ENCODE data around the gene CLIC4. TPM values are rescaled to one million over a fixed set of nuclear protein-coding genes. Genes with fewer than 3 reads are reported as not detected.
"Not testable (repeated sequence)": the region's sequence is repeated elsewhere in the genome, so short reads cannot be mapped to it uniquely, and the experiment has no call there.

CLIC4 gene
- total and polyA plus RNA-seq, 5 donors: 110 to 248 (median 229) TPM

- H3K27me3 ChIP-seq (ENCODE audit: control insufficient read depth, insufficient read depth): no peaks in the 10 kb centered on the region
- no peaks in the 10 kb centered on the region for H3K9me3 ChIP-seq (ENCODE audit: control insufficient read depth, low read length)
- H3K4me1 ChIP-seq (ENCODE audit: control insufficient read depth, insufficient read depth, low read length): peaks cover 10% of the 10 kb centered on the region
- DNase-seq (no peak), ATAC-seq (no peak)
- 78% methylated on average over 3 of the region's 3 CpGs for WGBS
- intact Hi-C loops (cut with DNase I): no loop called here
- no peak overlapping the region for H3K4me3 ChIP-seq (ENCODE audit: low read length)
- H3K27ac ChIP-seq (ENCODE audit: low read length): no peak overlapping the region
Measured at GRCh38 chr1:24775348-24775747, 30.1 kb downstream of the CLIC4 start.

- peaks cover 12% of the 10 kb centered on the region for H3K4me1 ChIP-seq (ENCODE audit: control insufficient read depth, insufficient read depth, low read length)
- intact Hi-C loops (cut with DNase I): no loop called here
- no peak overlapping the region for H3K27ac ChIP-seq (ENCODE audit: low read length)
- H3K9me3 ChIP-seq (ENCODE audit: control insufficient read depth, low read length): no peaks in the 10 kb centered on the region
- no peak for ATAC-seq
- H3K27me3 ChIP-seq (ENCODE audit: control insufficient read depth, insufficient read depth): no peaks in the 10 kb centered on the region
- WGBS: 83% methylated on average over 3 of the region's 3 CpGs
- no peak for DNase-seq
- H3K4me3 ChIP-seq (ENCODE audit: low read length): no peak overlapping the region
Measured at GRCh38 chr1:24775916-24776315, 30.7 kb downstream of the CLIC4 start.

GRCh38 chr1:24776821-24777220 lies 31.6 kb downstream of the CLIC4 start:
- Histone ChIP-seq H3K4me1 (ENCODE audit: control insufficient read depth, insufficient read depth, low read length) (peaks cover 14% of the 10 kb centered on the region), H3K4me3 (ENCODE audit: low read length) (no peak overlapping the region), H3K27ac (ENCODE audit: low read length) (no peak overlapping the region), H3K27me3 (ENCODE audit: control insufficient read depth, insufficient read depth) (no peaks in the 10 kb centered on the region), H3K9me3 (ENCODE audit: control insufficient read depth, low read length) (no peaks in the 10 kb centered on the region)
- 72% methylated on average over 8 of the region's 8 CpGs for WGBS
- ATAC-seq: peak in 1 of 2 donors; percentile 36
- intact Hi-C loops (cut with DNase I): no loop called here
- no peak for DNase-seq

GRCh38 chr1:24778141-24778540 lies 32.9 kb downstream of the CLIC4 start:
- H3K4me1 ChIP-seq (ENCODE audit: control insufficient read depth, insufficient read depth, low read length): peaks cover 14% of the 10 kb centered on the region
- no peaks in the 10 kb centered on the region for H3K9me3 ChIP-seq (ENCODE audit: control insufficient read depth, low read length)
- H3K27me3 ChIP-seq (ENCODE audit: control insufficient read depth, insufficient read depth): no peaks in the 10 kb centered on the region
- no peak overlapping the region for H3K4me3 ChIP-seq (ENCODE audit: low read length)
- no peak for ATAC-seq
- DNase-seq: no peak
- H3K27ac ChIP-seq (ENCODE audit: low read length): no peak overlapping the region
- intact Hi-C loops (cut with DNase I): no loop called here
- WGBS: 89% methylated on average over 2 of the region's 2 CpGs

GRCh38 chr1:24779199-24779598 lies 34.0 kb downstream of the CLIC4 start:
- H3K27ac ChIP-seq (ENCODE audit: low read length); intact Hi-C loops (cut with DNase I); H3K4me3 ChIP-seq (ENCODE audit: low read length); ATAC-seq; H3K27me3 ChIP-seq (ENCODE audit: control insufficient read depth, insufficient read depth); DNase-seq; H3K9me3 ChIP-seq (ENCODE audit: control insufficient read depth, low read length): not testable (repeated sequence)
- peaks cover 14% of the 10 kb centered on the region for H3K4me1 ChIP-seq (ENCODE audit: control insufficient read depth, insufficient read depth, low read length)
- WGBS: 87% methylated on average over 8 of the region's 8 CpGs

GRCh38 chr1:24779689-24780464 lies 34.6 kb downstream of the CLIC4 start:
- no peak overlapping the region for H3K27ac ChIP-seq (ENCODE audit: low read length)
- no peaks in the 10 kb centered on the region for H3K9me3 ChIP-seq (ENCODE audit: control insufficient read depth, low read length)
- intact Hi-C loops (cut with DNase I): no loop called here
- 93% methylated on average over 5 of the region's 5 CpGs for WGBS
- H3K4me3 ChIP-seq (ENCODE audit: low read length): no peak overlapping the region
- ATAC-seq (no peak), DNase-seq (no peak)
- no peaks in the 10 kb centered on the region for H3K27me3 ChIP-seq (ENCODE audit: control insufficient read depth, insufficient read depth)
- H3K4me1 ChIP-seq (ENCODE audit: control insufficient read depth, insufficient read depth, low read length): peaks cover 11% of the 10 kb centered on the region

GRCh38 chr1:24780626-24781025 lies 35.4 kb downstream of the CLIC4 start:
- H3K27ac ChIP-seq (ENCODE audit: low read length); H3K9me3 ChIP-seq (ENCODE audit: control insufficient read depth, low read length); H3K27me3 ChIP-seq (ENCODE audit: control insufficient read depth, insufficient read depth); H3K4me3 ChIP-seq (ENCODE audit: low read length); DNase-seq; ATAC-seq; intact Hi-C loops (cut with DNase I): not testable (repeated sequence)
- WGBS: 78% methylated on average over 8 of the region's 8 CpGs
- peaks cover 11% of the 10 kb centered on the region for H3K4me1 ChIP-seq (ENCODE audit: control insufficient read depth, insufficient read depth, low read length)

GRCh38 chr1:24782689-24783088 lies 37.4 kb downstream of the CLIC4 start:
- H3K4me1 ChIP-seq (ENCODE audit: control insufficient read depth, insufficient read depth, low read length): peaks cover 9% of the 10 kb centered on the region
- over 99% methylated on average over 2 of the region's 2 CpGs for WGBS

GRCh38 chr1:24783713-24784112 lies 38.5 kb downstream of the CLIC4 start:
- DNase-seq (no peak), ATAC-seq (no peak)
- Histone ChIP-seq H3K27ac (ENCODE audit: low read length) (no peak overlapping the region), H3K9me3 (ENCODE audit: control insufficient read depth, low read length) (no peaks in the 10 kb centered on the region), H3K4me1 (ENCODE audit: control insufficient read depth, insufficient read depth, low read length) (peaks cover 9% of the 10 kb centered on the region), H3K4me3 (ENCODE audit: low read length) (no peak overlapping the region), H3K27me3 (ENCODE audit: control insufficient read depth, insufficient read depth) (no peaks in the 10 kb centered on the region)
- WGBS: 67% methylated on average over 1 of the region's 1 CpG
- intact Hi-C loops (cut with DNase I): no loop called here

More at GRCh38 chr1:24782689-24783088, 37.4 kb downstream of the CLIC4 start:
- intact Hi-C loops (cut with DNase I): no loop called here
- DNase-seq: no peak
- Histone ChIP-seq H3K4me3 (ENCODE audit: low read length) (no peak overlapping the region), H3K9me3 (ENCODE audit: control insufficient read depth, low read length) (no peaks in the 10 kb centered on the region), H3K27ac (ENCODE audit: low read length) (no peak overlapping the region), H3K27me3 (ENCODE audit: control insufficient read depth, insufficient read depth) (no peaks in the 10 kb centered on the region)
- no peak for ATAC-seq

GRCh38 chr1:24786191-24786590 lies 40.9 kb downstream of the CLIC4 start:
- H3K4me1 ChIP-seq (ENCODE audit: control insufficient read depth, insufficient read depth, low read length): peaks cover 4% of the 10 kb centered on the region
- no peak overlapping the region for H3K4me3 ChIP-seq (ENCODE audit: low read length)
- H3K9me3 ChIP-seq (ENCODE audit: control insufficient read depth, low read length): no peaks in the 10 kb centered on the region
- DNase-seq: no peak
- peak; percentile 88 to 89 for ATAC-seq
- H3K27ac ChIP-seq (ENCODE audit: low read length): no peak overlapping the region
- intact Hi-C loops (cut with DNase I): no loop called here
- H3K27me3 ChIP-seq (ENCODE audit: control insufficient read depth, insufficient read depth): no peaks in the 10 kb centered on the region

GRCh38 chr1:24790490-24790889 lies 45.2 kb downstream of the CLIC4 start:
- DNase-seq: no peak
- no peak overlapping the region for H3K27ac ChIP-seq (ENCODE audit: low read length)

More at GRCh38 chr1:24790490-24790889, 45.2 kb downstream of the CLIC4 start:
- Histone ChIP-seq H3K4me1 (ENCODE audit: control insufficient read depth, insufficient read depth, low read length) (peaks cover 7% of the 10 kb centered on the region), H3K27me3 (ENCODE audit: control insufficient read depth, insufficient read depth) (no peaks in the 10 kb centered on the region), H3K4me3 (ENCODE audit: low read length) (no peak overlapping the region), H3K9me3 (ENCODE audit: control insufficient read depth, low read length) (no peaks in the 10 kb centered on the region)
- intact Hi-C loops (cut with DNase I): no loop called here
- no peak for ATAC-seq

Data from right cardiac atrium (tissue), 5 donors.